SK-N-SH treated with all-trans-retinoic acid at 6 μM for 48 hours (cell line): ENCODE data around the gene WDR46.
"Not testable (repeated sequence)": the region's sequence is repeated elsewhere in the genome, so short reads cannot be mapped to it uniquely, and the experiment has no call there.

Experiments
- ATAC-seq: fragments of 200-7000 bp; cut with Tn5 transposase; 3 replicates; pipeline ENCODE4 v1.9.1; 2020; ENCODE audit warnings: mild to moderate bottlenecking, moderate library complexity
- ARNTL ChIP-seq: fragments of 450-650 bp; formaldehyde crosslinking; IDR thresholded peaks from 2 replicates; pipeline ENCODE4 v1.5.0; 2020; ENCODE audit warnings: low read depth, mild to moderate bottlenecking, moderate library complexity, borderline replicate concordance
- BACH2 ChIP-seq: fragments of 250-450 bp; sonication (Bioruptor Pico); IDR thresholded peaks from 2 replicates; pipeline ENCODE4 v1.9.0; 2021; ENCODE audit warnings: mild to moderate bottlenecking, borderline replicate concordance
- CSDC2 ChIP-seq: fragments of 250-450 bp; sonication (Bioruptor Pico); IDR thresholded peaks from 2 replicates; pipeline ENCODE4 v1.5.0; 2020; ENCODE audit warnings: mild to moderate bottlenecking, moderate library complexity
- ESRRG ChIP-seq: fragments of 250-450 bp; sonication (Bioruptor Pico); IDR thresholded peaks from 2 replicates; pipeline ENCODE4 v1.6.1; 2021; ENCODE audit warnings: mild to moderate bottlenecking
- GLIS3 ChIP-seq: fragments of 250-450 bp; sonication (Bioruptor Pico); IDR thresholded peaks from 2 replicates; pipeline ENCODE4 v1.5.0; 2020; ENCODE audit warnings: mild to moderate bottlenecking, moderate library complexity
- ISL1 ChIP-seq: fragments of 250-450 bp; sonication (Bioruptor Pico); IDR thresholded peaks from 2 replicates; pipeline ENCODE4 v2.1.2; 2022; ENCODE audit warnings: mild to moderate bottlenecking, moderate library complexity
- OSR1 ChIP-seq: fragments of 250-450 bp; sonication (Bioruptor Pico); IDR thresholded peaks from 2 replicates; pipeline ENCODE4 v1.8.0; 2022; ENCODE audit warnings: moderate library complexity, mild to moderate bottlenecking, inconsistent platforms
- PPARA ChIP-seq: fragments of 250-450 bp; sonication (Bioruptor Pico); IDR thresholded peaks from 2 replicates; pipeline ENCODE4 v1.5.0; 2020; ENCODE audit warnings: mild to moderate bottlenecking, borderline replicate concordance
- RARB ChIP-seq: fragments of 250-450 bp; sonication (Bioruptor Pico); IDR thresholded peaks from 2 replicates; pipeline ENCODE4 v1.8.0; 2021; ENCODE audit warnings: mild to moderate bottlenecking, moderate library complexity
- SNAI2 ChIP-seq: fragments of 250-450 bp; sonication (Bioruptor Pico); IDR thresholded peaks from 2 replicates; pipeline ENCODE4 v1.5.0; 2020; ENCODE audit warnings: mild to moderate bottlenecking, moderate library complexity
- TCF4 ChIP-seq: fragments of 250-450 bp; sonication (Bioruptor Pico); IDR thresholded peaks from 2 replicates; pipeline ENCODE4 v1.8.0; 2021; ENCODE audit warnings: mild to moderate bottlenecking, moderate library complexity, borderline replicate concordance
- TOX ChIP-seq: fragments of 250-450 bp; sonication (Bioruptor Pico); IDR thresholded peaks from 2 replicates; pipeline ENCODE4 v1.8.0; 2021; ENCODE audit warnings: mild to moderate bottlenecking, moderate library complexity, borderline replicate concordance
- ZC3H10 ChIP-seq: fragments of 250-450 bp; sonication (Bioruptor Pico); IDR thresholded peaks from 2 replicates; pipeline ENCODE4 v1.5.1; 2021; ENCODE audit warnings: mild to moderate bottlenecking, moderate library complexity
- ZFP3 ChIP-seq: fragments of 250-450 bp; sonication (Bioruptor Pico); IDR thresholded peaks from 2 replicates; pipeline ENCODE4 v1.5.0; 2020; ENCODE audit warnings: mild to moderate bottlenecking, moderate library complexity
- ZFP30 ChIP-seq: fragments of 450-650 bp; formaldehyde crosslinking; IDR thresholded peaks from 2 replicates; pipeline ENCODE4 v1.5.0; 2022; ENCODE audit warnings: mild to moderate bottlenecking, moderate library complexity
- ZNF565 ChIP-seq: fragments of 450-650 bp; formaldehyde crosslinking; conservative IDR thresholded peaks from 2 replicates; pipeline ENCODE4 v1.5.0; 2020; ENCODE audit warnings: low read depth, mild to moderate bottlenecking, moderate library complexity
- ZNF70 ChIP-seq: fragments of 450-650 bp; formaldehyde crosslinking; IDR thresholded peaks from 2 replicates; pipeline ENCODE4 v1.5.0; 2020; ENCODE audit warnings: mild to moderate bottlenecking, moderate library complexity
- TF ChIP-seq, protein P1 (sequence below): fragments of 250-450 bp; sonication (Bioruptor Pico); IDR thresholded peaks from 2 replicates; pipeline ENCODE4 v1.5.1; 2020; ENCODE audit warnings: low read depth, mild to moderate bottlenecking, moderate library complexity
- TF ChIP-seq, protein P2 (sequence below): fragments of 250-450 bp; sonication (Bioruptor Pico); IDR thresholded peaks from 2 replicates; pipeline ENCODE4 v1.8.0; 2021; ENCODE audit warnings: low read depth, mild to moderate bottlenecking, moderate library complexity, borderline replicate concordance
- TF ChIP-seq, protein P3 (sequence below): fragments of 250-450 bp; sonication (Bioruptor Pico); IDR thresholded peaks from 2 replicates; pipeline ENCODE4 v1.5.1; 2021; ENCODE audit warnings: mild to moderate bottlenecking, moderate library complexity
- TF ChIP-seq, protein P4 (sequence below): fragments of 250-450 bp; sonication (Bioruptor Pico); IDR thresholded peaks from 2 replicates; pipeline ENCODE4 v1.8.0; 2020; ENCODE audit warnings: mild to moderate bottlenecking, moderate library complexity, borderline replicate concordance
- TF ChIP-seq, protein P5 (sequence below): fragments of 250-450 bp; sonication (Bioruptor Pico); IDR thresholded peaks from 2 replicates; pipeline ENCODE4 v1.5.0; 2020; ENCODE audit warnings: mild to moderate bottlenecking, moderate library complexity

WDR46 gene

DNA sequence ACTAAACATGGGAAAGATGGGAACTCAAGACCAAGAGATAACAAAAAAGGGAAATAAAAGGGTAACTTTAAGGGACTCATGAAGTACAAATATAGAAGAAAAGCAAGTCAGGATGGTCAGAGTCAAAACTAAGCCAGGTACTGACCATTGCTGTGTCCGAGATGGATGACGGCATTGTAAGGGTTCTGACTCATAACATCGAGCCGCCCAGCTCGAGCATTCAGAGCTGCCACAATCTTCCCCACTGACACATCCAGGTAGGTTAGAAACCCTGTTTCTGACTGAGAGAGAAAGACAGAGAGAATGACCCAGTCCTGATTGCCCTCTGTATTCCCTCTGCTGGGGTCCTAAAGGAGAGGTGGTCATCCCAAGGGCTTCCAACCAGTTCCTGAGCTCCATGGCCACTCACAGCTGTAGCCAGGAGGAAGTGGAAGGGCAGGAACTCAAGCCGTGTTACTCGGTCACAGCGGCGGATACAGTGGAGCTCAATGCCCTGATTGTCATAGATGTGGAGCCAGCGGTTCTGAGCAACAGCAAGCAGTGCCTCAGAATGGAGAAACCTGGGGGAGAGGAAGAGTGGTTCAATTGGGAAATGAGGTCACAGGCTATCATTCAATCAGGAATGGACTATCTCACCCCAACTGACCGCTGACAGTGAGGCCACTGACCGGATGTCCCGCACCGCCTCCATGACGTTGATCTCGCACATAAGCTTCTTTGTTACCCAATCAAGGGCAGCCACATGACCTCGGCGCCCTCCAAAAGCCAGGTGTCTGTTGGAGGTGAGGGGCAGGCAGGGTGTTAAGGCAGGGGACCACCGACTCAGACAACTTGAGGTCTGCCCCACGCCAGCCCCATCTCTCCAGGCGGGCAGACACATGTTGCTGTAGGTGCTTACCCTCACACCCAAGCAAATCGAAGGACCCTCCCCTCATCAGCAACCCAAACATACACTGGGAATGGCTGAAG lies 1.8 kb downstream of the WDR46 start:
- ATAC-seq = no peak
- TF ChIP-seq ESRRG (CRISPR knock-in tag) (no peak), ARNTL (CRISPR knock-in tag) (no peak), ISL1 (CRISPR knock-in tag) (no peak), GLIS3 (no peak), ZC3H10 (no peak), ZNF565 (no peak), PPARA (no peak), SNAI2 (CRISPR knock-in tag) (no peak)
- TF ChIP-seq, protein P1, sequence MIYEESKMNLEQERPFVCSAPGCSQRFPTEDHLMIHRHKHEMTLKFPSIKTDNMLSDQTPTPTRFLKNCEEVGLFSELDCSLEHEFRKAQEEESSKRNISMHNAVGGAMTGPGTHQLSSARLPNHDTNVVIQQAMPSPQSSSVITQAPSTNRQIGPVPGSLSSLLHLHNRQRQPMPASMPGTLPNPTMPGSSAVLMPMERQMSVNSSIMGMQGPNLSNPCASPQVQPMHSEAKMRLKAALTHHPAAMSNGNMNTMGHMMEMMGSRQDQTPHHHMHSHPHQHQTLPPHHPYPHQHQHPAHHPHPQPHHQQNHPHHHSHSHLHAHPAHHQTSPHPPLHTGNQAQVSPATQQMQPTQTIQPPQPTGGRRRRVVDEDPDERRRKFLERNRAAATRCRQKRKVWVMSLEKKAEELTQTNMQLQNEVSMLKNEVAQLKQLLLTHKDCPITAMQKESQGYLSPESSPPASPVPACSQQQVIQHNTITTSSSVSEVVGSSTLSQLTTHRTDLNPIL = no peak
- TF ChIP-seq, protein P2, sequence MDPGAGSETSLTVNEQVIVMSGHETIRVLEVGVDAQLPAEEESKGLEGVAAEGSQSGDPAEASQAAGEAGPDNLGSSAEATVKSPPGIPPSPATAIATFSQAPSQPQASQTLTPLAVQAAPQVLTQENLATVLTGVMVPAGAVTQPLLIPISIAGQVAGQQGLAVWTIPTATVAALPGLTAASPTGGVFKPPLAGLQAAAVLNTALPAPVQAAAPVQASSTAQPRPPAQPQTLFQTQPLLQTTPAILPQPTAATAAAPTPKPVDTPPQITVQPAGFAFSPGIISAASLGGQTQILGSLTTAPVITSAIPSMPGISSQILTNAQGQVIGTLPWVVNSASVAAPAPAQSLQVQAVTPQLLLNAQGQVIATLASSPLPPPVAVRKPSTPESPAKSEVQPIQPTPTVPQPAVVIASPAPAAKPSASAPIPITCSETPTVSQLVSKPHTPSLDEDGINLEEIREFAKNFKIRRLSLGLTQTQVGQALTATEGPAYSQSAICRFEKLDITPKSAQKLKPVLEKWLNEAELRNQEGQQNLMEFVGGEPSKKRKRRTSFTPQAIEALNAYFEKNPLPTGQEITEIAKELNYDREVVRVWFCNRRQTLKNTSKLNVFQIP (CRISPR knock-in tag) = no peak
- TF ChIP-seq, protein P3, sequence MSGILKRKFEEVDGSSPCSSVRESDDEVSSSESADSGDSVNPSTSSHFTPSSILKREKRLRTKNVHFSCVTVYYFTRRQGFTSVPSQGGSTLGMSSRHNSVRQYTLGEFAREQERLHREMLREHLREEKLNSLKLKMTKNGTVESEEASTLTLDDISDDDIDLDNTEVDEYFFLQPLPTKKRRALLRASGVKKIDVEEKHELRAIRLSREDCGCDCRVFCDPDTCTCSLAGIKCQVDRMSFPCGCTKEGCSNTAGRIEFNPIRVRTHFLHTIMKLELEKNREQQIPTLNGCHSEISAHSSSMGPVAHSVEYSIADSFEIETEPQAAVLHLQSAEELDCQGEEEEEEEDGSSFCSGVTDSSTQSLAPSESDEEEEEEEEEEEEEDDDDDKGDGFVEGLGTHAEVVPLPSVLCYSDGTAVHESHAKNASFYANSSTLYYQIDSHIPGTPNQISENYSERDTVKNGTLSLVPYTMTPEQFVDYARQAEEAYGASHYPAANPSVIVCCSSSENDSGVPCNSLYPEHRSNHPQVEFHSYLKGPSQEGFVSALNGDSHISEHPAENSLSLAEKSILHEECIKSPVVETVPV (CRISPR knock-in tag) = no peak
- TF ChIP-seq, all 23 proteins: peak for 0

DNA sequence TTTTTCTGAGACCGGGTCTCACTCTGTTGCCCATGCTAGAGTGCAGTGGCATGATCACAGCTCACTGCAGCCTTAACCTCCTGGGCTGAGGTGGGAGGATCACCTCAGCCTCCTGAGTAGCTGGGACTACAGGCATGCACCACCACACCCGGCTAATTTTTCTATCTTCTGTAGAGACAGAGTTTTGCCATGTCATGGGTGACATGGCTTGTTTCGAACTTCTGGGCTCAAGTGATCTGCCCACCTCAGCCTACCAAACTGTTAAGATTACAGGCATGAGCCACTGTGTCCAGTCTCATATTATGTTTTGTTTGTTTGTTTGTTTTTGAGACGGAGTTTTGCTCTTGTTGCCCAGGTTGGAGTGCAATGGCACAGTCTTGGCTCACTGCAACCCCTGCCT lies 3.8 kb downstream of the WDR46 start:
- ATAC-seq = not testable (repeated sequence)

DNA sequence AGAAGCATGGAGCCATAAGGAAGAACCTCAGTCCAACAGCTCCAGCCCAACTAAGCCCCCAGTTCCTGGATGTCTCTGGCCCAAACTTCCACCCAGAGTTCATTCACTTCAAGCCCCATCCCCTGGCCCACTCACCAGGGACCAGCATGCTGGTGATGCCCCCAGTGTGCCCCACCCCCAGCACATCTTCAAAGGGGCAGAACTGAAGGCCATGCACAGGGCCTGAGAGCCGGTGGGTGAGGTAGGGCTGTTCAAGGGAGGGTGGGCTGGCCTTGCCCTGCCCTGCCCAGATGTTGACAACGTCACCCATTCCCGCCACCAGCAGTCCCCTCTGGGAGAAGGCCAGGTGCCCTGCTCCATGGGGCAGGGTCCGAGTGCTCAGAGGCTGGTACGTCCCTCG lies 8.5 kb downstream of the WDR46 start:
- no peak for TF ChIP-seq RARB
- TF ChIP-seq, protein P3 (CRISPR knock-in tag) = no peak
- TF ChIP-seq, protein P2 (CRISPR knock-in tag) = no peak
- TF ChIP-seq SNAI2 (CRISPR knock-in tag) = no peak
- TF ChIP-seq, protein P4, sequence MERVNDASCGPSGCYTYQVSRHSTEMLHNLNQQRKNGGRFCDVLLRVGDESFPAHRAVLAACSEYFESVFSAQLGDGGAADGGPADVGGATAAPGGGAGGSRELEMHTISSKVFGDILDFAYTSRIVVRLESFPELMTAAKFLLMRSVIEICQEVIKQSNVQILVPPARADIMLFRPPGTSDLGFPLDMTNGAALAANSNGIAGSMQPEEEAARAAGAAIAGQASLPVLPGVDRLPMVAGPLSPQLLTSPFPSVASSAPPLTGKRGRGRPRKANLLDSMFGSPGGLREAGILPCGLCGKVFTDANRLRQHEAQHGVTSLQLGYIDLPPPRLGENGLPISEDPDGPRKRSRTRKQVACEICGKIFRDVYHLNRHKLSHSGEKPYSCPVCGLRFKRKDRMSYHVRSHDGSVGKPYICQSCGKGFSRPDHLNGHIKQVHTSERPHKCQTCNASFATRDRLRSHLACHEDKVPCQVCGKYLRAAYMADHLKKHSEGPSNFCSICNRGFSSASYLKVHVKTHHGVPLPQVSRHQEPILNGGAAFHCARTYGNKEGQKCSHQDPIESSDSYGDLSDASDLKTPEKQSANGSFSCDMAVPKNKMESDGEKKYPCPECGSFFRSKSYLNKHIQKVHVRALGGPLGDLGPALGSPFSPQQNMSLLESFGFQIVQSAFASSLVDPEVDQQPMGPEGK (CRISPR knock-in tag) = no peak
- TF ChIP-seq ZFP3 (CRISPR knock-in tag) = no peak
- TF ChIP-seq ZC3H10 = no peak
- no peak for TF ChIP-seq TCF4 (CRISPR knock-in tag)
- no peak for TF ChIP-seq BACH2 (CRISPR knock-in tag)
- TF ChIP-seq CSDC2 (CRISPR knock-in tag) = no peak
- TF ChIP-seq GLIS3 = no peak
- TF ChIP-seq OSR1 = no peak
- no peak for TF ChIP-seq ESRRG (CRISPR knock-in tag)
- no peak for TF ChIP-seq ZNF565
- no peak for TF ChIP-seq TOX (CRISPR knock-in tag)
- TF ChIP-seq, protein P1 = no peak
- TF ChIP-seq, protein P5, sequence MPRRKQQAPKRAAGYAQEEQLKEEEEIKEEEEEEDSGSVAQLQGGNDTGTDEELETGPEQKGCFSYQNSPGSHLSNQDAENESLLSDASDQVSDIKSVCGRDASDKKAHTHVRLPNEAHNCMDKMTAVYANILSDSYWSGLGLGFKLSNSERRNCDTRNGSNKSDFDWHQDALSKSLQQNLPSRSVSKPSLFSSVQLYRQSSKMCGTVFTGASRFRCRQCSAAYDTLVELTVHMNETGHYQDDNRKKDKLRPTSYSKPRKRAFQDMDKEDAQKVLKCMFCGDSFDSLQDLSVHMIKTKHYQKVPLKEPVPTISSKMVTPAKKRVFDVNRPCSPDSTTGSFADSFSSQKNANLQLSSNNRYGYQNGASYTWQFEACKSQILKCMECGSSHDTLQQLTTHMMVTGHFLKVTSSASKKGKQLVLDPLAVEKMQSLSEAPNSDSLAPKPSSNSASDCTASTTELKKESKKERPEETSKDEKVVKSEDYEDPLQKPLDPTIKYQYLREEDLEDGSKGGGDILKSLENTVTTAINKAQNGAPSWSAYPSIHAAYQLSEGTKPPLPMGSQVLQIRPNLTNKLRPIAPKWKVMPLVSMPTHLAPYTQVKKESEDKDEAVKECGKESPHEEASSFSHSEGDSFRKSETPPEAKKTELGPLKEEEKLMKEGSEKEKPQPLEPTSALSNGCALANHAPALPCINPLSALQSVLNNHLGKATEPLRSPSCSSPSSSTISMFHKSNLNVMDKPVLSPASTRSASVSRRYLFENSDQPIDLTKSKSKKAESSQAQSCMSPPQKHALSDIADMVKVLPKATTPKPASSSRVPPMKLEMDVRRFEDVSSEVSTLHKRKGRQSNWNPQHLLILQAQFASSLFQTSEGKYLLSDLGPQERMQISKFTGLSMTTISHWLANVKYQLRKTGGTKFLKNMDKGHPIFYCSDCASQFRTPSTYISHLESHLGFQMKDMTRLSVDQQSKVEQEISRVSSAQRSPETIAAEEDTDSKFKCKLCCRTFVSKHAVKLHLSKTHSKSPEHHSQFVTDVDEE (CRISPR knock-in tag) = no peak
- TF ChIP-seq ISL1 (CRISPR knock-in tag) = no peak
- TF ChIP-seq ZFP30 (CRISPR knock-in tag) = no peak
- TF ChIP-seq ZNF70 (CRISPR knock-in tag) = no peak
- TF ChIP-seq, all 23 proteins: peak for 0
- ATAC-seq = no peak
